K562 (cell line): Measurements from ENCODE around the gene KAT7. TPM values are rescaled to one million over a fixed set of nuclear protein-coding genes. Genes with fewer than 3 reads are reported as not detected.

Source experiments
- CHD2 ChIP-seq: IDR thresholded peaks from 2 replicates; pipeline ENCODE4 v1.6.1; 2011; ENCODE audit warnings: low read depth, low read length
- EP400 ChIP-seq: fragments of 450-650 bp; IDR thresholded peaks from 2 replicates; pipeline ENCODE4 v1.6.1; 2017; ENCODE audit warnings: antibody characterized with exemption, mild to moderate bottlenecking, moderate library complexity
- MXI1 ChIP-seq: IDR thresholded peaks from 2 replicates; pipeline ENCODE4 v1.6.1; 2011; ENCODE audit warnings: low read depth, mild to moderate bottlenecking, improper control_type of control experiment, low read length
- RHOXF2B ChIP-seq: fragments of 250-450 bp; sonication (Bioruptor Pico); conservative IDR thresholded peaks from 2 replicates; pipeline ENCODE4 v1.5.1; 2021
- ZNF324 ChIP-seq: fragments of 250-450 bp; sonication (Bioruptor Pico); IDR thresholded peaks from 2 replicates; pipeline ENCODE4 v1.4.0; 2020; ENCODE audit warnings: mild to moderate bottlenecking
- polyA plus RNA-seq, 8 experiments: library from polyadenylated mRNA; depleted of rRNA in 4 of 8; stranded (reverse) in 5 of 8; unstranded in 3 of 8; fragments of >200 nt; fragmentation: Nextera tagmentation in 2 of 8; fragmentation: Illumina TruSeq in 1 of 8; extraction: Ambion mirVana in 2 of 8; extraction: Trizol in 1 of 8; gene quantifications; 2 replicates each; pipeline versions ENCODE4 v1.2.1 to v1.2.3, GENCODE V29; 2011 to 2014; ENCODE audit warnings: inconsistent platforms in 1 of 8, missing spikeins in 1 of 8
- total RNA-seq, 7 experiments: library from RNA; depleted of rRNA in 6 of 7; stranded (reverse); fragments of >200 nt in 6 of 7; fragmentation: Illumina TruSeq in 2 of 7; extraction: Trizol in 2 of 7; gene quantifications; 2 replicates each; pipeline versions ENCODE4 v1.2.1 to v1.2.3, GENCODE V29; 2011 to 2021; ENCODE audit warnings: low replicate concordance in 1 of 7
- TF ChIP-seq, protein P1 (sequence below): fragments of 250-450 bp; sonication (Bioruptor Pico); IDR thresholded peaks from 2 replicates; pipeline ENCODE4 v1.5.0; 2021
- TF ChIP-seq, protein P2 (sequence below): fragments of 450-650 bp; IDR thresholded peaks from 2 replicates; pipeline ENCODE4 v1.6.1; 2017; ENCODE audit warnings: antibody characterized with exemption
- TF ChIP-seq, protein P3 (sequence below): fragments of 200-600 bp; sonication (generic); IDR thresholded peaks from one replicate; pipeline ENCODE4 v1.6.1; 2012; ENCODE audit warnings: mild to moderate bottlenecking, low read depth, low read length, inconsistent platforms

The KAT7 gene
- total and polyA plus RNA-seq, 9 of the 15 experiments (the other 6 are each of a cell fraction or from before 2014, with no cell fraction given) = 10.8 to 57.3 (median 34.8) TPM

DNA sequence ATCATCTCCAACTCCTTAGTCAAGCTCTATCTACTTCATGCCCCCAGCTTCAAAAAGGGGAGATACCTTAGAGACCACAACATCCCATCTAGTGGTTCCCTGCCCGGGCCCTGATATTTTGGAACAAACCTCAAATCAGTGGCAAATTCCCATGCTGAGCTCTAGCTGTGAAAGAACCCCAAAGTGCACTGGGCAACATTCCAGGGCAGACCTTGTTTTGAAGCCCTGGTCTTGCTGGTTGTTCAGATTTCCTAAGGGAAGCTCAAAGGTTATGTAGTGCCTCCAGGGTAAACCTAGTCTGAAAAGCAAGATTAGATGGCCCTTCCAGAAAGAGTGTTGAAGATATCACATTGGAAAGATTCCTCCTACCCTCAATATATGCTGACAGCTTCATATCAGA, 40.8 kb upstream of the KAT7 start (continued):
- TF ChIP-seq, protein P1, sequence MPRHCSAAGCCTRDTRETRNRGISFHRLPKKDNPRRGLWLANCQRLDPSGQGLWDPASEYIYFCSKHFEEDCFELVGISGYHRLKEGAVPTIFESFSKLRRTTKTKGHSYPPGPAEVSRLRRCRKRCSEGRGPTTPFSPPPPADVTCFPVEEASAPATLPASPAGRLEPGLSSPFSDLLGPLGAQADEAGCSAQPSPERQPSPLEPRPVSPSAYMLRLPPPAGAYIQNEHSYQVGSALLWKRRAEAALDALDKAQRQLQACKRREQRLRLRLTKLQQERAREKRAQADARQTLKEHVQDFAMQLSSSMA (CRISPR knock-in tag) = no peak
- TF ChIP-seq, protein P2, sequence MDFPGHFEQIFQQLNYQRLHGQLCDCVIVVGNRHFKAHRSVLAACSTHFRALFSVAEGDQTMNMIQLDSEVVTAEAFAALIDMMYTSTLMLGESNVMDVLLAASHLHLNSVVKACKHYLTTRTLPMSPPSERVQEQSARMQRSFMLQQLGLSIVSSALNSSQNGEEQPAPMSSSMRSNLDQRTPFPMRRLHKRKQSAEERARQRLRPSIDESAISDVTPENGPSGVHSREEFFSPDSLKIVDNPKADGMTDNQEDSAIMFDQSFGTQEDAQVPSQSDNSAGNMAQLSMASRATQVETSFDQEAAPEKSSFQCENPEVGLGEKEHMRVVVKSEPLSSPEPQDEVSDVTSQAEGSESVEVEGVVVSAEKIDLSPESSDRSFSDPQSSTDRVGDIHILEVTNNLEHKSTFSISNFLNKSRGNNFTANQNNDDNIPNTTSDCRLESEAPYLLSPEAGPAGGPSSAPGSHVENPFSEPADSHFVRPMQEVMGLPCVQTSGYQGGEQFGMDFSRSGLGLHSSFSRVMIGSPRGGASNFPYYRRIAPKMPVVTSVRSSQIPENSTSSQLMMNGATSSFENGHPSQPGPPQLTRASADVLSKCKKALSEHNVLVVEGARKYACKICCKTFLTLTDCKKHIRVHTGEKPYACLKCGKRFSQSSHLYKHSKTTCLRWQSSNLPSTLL = no peak
- TF ChIP-seq MXI1 (no peak), ZNF324 (CRISPR knock-in tag) (no peak), RHOXF2B (CRISPR knock-in tag) (no peak), EP400 (no peak), CHD2 (no peak)
- TF ChIP-seq, protein P3, sequence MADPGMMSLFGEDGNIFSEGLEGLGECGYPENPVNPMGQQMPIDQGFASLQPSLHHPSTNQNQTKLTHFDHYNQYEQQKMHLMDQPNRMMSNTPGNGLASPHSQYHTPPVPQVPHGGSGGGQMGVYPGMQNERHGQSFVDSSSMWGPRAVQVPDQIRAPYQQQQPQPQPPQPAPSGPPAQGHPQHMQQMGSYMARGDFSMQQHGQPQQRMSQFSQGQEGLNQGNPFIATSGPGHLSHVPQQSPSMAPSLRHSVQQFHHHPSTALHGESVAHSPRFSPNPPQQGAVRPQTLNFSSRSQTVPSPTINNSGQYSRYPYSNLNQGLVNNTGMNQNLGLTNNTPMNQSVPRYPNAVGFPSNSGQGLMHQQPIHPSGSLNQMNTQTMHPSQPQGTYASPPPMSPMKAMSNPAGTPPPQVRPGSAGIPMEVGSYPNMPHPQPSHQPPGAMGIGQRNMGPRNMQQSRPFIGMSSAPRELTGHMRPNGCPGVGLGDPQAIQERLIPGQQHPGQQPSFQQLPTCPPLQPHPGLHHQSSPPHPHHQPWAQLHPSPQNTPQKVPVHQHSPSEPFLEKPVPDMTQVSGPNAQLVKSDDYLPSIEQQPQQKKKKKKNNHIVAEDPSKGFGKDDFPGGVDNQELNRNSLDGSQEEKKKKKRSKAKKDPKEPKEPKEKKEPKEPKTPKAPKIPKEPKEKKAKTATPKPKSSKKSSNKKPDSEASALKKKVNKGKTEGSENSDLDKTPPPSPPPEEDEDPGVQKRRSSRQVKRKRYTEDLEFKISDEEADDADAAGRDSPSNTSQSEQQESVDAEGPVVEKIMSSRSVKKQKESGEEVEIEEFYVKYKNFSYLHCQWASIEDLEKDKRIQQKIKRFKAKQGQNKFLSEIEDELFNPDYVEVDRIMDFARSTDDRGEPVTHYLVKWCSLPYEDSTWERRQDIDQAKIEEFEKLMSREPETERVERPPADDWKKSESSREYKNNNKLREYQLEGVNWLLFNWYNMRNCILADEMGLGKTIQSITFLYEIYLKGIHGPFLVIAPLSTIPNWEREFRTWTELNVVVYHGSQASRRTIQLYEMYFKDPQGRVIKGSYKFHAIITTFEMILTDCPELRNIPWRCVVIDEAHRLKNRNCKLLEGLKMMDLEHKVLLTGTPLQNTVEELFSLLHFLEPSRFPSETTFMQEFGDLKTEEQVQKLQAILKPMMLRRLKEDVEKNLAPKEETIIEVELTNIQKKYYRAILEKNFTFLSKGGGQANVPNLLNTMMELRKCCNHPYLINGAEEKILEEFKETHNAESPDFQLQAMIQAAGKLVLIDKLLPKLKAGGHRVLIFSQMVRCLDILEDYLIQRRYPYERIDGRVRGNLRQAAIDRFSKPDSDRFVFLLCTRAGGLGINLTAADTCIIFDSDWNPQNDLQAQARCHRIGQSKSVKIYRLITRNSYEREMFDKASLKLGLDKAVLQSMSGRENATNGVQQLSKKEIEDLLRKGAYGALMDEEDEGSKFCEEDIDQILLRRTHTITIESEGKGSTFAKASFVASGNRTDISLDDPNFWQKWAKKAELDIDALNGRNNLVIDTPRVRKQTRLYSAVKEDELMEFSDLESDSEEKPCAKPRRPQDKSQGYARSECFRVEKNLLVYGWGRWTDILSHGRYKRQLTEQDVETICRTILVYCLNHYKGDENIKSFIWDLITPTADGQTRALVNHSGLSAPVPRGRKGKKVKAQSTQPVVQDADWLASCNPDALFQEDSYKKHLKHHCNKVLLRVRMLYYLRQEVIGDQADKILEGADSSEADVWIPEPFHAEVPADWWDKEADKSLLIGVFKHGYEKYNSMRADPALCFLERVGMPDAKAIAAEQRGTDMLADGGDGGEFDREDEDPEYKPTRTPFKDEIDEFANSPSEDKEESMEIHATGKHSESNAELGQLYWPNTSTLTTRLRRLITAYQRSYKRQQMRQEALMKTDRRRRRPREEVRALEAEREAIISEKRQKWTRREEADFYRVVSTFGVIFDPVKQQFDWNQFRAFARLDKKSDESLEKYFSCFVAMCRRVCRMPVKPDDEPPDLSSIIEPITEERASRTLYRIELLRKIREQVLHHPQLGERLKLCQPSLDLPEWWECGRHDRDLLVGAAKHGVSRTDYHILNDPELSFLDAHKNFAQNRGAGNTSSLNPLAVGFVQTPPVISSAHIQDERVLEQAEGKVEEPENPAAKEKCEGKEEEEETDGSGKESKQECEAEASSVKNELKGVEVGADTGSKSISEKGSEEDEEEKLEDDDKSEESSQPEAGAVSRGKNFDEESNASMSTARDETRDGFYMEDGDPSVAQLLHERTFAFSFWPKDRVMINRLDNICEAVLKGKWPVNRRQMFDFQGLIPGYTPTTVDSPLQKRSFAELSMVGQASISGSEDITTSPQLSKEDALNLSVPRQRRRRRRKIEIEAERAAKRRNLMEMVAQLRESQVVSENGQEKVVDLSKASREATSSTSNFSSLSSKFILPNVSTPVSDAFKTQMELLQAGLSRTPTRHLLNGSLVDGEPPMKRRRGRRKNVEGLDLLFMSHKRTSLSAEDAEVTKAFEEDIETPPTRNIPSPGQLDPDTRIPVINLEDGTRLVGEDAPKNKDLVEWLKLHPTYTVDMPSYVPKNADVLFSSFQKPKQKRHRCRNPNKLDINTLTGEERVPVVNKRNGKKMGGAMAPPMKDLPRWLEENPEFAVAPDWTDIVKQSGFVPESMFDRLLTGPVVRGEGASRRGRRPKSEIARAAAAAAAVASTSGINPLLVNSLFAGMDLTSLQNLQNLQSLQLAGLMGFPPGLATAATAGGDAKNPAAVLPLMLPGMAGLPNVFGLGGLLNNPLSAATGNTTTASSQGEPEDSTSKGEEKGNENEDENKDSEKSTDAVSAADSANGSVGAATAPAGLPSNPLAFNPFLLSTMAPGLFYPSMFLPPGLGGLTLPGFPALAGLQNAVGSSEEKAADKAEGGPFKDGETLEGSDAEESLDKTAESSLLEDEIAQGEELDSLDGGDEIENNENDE = no peak
